Measurements from ENCODE around the gene GRIA3.

GRCh38 chrX:123405231-123405630 is 221.2 kb downstream of the GRIA3 start:
- TF ChIP-seq POLR2A (IDR thresholded peaks at IDR 0.05; ENCODE audit: low read depth, low read length) (no peak), POLR2AphosphoS5 (IDR thresholded peaks at IDR 0.05; ENCODE audit: low read depth, low read length) (no peak), TAF1 (IDR thresholded peaks at IDR 0.05; ENCODE audit: borderline replicate concordance, low read depth, low read length) (no peak)

Data from GM12892 (cell line).